ENCODE results near the gene ZNF354C. TPM values are rescaled to one million over a fixed set of nuclear protein-coding genes. Genes with fewer than 3 reads are reported as not detected.
A peak's percentile ranks its signal among the peaks of the same experiment; 100 is the strongest.

Gene ZNF354C
- total and polyA plus RNA-seq, 2 of the 8 experiments (the other 6 are each of a cell fraction or from before 2014, with no cell fraction given): 0.85 to 2.3 TPM

DNA sequence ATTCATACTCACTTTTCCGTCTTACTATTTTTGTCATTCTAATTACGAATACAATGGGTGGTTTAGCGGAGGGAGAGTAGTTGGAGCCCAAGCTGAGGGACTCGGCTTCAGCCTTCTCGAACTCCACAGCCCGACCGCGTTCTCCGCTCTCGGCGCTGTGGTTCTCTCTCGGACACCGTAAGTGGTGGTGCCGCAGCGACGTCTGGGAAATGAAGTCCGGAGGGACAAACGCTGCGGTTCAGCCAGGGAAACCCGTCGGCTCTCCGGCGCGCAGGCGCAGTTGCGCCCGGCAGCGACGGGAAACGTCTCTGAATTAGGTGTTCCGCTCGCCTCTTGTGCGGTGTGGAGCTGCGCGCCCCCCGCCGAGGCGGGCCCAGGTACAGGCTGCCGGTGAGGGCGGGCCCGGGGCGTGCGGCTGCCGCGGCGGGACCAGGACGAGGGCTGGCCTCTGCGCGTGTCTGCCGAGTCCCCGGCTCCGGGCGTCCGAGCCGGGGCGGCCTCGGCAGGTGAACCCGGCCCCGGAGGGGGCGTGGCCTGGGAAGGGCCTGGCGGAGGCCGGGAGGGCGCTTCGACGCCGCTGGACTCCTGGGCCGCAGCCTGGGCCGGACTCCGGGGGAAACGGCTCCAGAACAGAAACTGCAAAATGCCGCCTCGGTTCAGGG lies 36.5 kb upstream of the ZNF354C start, which contains the start of gene ZNF879 (continued):
- TF ChIP-seq, protein P1, sequence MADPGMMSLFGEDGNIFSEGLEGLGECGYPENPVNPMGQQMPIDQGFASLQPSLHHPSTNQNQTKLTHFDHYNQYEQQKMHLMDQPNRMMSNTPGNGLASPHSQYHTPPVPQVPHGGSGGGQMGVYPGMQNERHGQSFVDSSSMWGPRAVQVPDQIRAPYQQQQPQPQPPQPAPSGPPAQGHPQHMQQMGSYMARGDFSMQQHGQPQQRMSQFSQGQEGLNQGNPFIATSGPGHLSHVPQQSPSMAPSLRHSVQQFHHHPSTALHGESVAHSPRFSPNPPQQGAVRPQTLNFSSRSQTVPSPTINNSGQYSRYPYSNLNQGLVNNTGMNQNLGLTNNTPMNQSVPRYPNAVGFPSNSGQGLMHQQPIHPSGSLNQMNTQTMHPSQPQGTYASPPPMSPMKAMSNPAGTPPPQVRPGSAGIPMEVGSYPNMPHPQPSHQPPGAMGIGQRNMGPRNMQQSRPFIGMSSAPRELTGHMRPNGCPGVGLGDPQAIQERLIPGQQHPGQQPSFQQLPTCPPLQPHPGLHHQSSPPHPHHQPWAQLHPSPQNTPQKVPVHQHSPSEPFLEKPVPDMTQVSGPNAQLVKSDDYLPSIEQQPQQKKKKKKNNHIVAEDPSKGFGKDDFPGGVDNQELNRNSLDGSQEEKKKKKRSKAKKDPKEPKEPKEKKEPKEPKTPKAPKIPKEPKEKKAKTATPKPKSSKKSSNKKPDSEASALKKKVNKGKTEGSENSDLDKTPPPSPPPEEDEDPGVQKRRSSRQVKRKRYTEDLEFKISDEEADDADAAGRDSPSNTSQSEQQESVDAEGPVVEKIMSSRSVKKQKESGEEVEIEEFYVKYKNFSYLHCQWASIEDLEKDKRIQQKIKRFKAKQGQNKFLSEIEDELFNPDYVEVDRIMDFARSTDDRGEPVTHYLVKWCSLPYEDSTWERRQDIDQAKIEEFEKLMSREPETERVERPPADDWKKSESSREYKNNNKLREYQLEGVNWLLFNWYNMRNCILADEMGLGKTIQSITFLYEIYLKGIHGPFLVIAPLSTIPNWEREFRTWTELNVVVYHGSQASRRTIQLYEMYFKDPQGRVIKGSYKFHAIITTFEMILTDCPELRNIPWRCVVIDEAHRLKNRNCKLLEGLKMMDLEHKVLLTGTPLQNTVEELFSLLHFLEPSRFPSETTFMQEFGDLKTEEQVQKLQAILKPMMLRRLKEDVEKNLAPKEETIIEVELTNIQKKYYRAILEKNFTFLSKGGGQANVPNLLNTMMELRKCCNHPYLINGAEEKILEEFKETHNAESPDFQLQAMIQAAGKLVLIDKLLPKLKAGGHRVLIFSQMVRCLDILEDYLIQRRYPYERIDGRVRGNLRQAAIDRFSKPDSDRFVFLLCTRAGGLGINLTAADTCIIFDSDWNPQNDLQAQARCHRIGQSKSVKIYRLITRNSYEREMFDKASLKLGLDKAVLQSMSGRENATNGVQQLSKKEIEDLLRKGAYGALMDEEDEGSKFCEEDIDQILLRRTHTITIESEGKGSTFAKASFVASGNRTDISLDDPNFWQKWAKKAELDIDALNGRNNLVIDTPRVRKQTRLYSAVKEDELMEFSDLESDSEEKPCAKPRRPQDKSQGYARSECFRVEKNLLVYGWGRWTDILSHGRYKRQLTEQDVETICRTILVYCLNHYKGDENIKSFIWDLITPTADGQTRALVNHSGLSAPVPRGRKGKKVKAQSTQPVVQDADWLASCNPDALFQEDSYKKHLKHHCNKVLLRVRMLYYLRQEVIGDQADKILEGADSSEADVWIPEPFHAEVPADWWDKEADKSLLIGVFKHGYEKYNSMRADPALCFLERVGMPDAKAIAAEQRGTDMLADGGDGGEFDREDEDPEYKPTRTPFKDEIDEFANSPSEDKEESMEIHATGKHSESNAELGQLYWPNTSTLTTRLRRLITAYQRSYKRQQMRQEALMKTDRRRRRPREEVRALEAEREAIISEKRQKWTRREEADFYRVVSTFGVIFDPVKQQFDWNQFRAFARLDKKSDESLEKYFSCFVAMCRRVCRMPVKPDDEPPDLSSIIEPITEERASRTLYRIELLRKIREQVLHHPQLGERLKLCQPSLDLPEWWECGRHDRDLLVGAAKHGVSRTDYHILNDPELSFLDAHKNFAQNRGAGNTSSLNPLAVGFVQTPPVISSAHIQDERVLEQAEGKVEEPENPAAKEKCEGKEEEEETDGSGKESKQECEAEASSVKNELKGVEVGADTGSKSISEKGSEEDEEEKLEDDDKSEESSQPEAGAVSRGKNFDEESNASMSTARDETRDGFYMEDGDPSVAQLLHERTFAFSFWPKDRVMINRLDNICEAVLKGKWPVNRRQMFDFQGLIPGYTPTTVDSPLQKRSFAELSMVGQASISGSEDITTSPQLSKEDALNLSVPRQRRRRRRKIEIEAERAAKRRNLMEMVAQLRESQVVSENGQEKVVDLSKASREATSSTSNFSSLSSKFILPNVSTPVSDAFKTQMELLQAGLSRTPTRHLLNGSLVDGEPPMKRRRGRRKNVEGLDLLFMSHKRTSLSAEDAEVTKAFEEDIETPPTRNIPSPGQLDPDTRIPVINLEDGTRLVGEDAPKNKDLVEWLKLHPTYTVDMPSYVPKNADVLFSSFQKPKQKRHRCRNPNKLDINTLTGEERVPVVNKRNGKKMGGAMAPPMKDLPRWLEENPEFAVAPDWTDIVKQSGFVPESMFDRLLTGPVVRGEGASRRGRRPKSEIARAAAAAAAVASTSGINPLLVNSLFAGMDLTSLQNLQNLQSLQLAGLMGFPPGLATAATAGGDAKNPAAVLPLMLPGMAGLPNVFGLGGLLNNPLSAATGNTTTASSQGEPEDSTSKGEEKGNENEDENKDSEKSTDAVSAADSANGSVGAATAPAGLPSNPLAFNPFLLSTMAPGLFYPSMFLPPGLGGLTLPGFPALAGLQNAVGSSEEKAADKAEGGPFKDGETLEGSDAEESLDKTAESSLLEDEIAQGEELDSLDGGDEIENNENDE (IDR thresholded peaks at IDR 0.05; ENCODE audit: insufficient replicate concordance, low read length): no peak
- TF ChIP-seq TBP (IDR thresholded peaks at IDR 0.05; ENCODE audit: low read depth, low read length): peak; percentile 31; the same call in 1 of the 2 replicates
- no peak for TF ChIP-seq FOSL1 (IDR thresholded peaks at IDR 0.05; ENCODE audit: insufficient read depth, low read depth, low read length)
- TF ChIP-seq USF2 (IDR thresholded peaks at IDR 0.05; ENCODE audit: low read length): no peak
- TF ChIP-seq ATF2 (IDR thresholded peaks at IDR 0.05; ENCODE audit: low read length): no peak
- peak; percentile 80 for TF ChIP-seq SIX5 (IDR thresholded peaks at IDR 0.05; ENCODE audit: low read depth, low read length)
- no peak for TF ChIP-seq CHD2 (IDR thresholded peaks at IDR 0.05; ENCODE audit: low read length)
- no peak for TF ChIP-seq GTF2F1 (IDR thresholded peaks at IDR 0.05; ENCODE audit: borderline replicate concordance, low read depth, low read length)
